Forelimb muscle (tissue), 1 donor: Measurements from ENCODE around the gene NELL1. TPM values are rescaled to one million over a fixed set of nuclear protein-coding genes. Genes with fewer than 3 reads are reported as not detected.

ENCODE experiments used
- DNase-seq: peaks from one replicate; pipeline ENCODE4 v3.0.0-alpha.2; 2013; ENCODE audit warnings: low read depth
- polyA plus RNA-seq: library from polyadenylated mRNA; unstranded; fragments of 120-200 nt; gene quantifications from one replicate; pipeline ENCODE4 v1.2.1, GENCODE V29; 2013; ENCODE audit not compliant: insufficient read length

Gene NELL1
- polyA plus RNA-seq, 1 donor, result 5.1 TPM

GRCh38 chr11:20873054-20873453 lies 203.7 kb downstream of the NELL1 start:
- DNase-seq, result no peak

DNA sequence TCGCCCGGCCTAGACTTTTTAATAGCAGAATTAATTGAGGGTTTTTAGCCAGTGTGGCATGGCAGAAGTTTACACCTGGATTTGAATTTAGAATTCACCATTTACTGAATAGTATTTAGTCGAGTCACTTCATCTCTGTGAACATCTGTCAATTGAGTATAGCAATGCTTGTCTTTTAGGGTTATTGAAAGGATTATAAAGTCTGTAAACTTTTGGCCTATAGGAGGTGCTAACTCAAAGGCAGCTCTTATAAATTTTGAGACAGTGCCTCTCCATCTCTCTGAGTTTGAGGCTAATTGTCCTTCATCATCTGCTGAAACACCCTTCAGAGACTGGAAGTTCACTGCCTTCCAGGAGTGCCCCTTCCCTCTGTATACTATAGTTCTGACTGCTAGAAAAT lies 205.0 kb downstream of the NELL1 start:
- DNase-seq, result no peak

DNA sequence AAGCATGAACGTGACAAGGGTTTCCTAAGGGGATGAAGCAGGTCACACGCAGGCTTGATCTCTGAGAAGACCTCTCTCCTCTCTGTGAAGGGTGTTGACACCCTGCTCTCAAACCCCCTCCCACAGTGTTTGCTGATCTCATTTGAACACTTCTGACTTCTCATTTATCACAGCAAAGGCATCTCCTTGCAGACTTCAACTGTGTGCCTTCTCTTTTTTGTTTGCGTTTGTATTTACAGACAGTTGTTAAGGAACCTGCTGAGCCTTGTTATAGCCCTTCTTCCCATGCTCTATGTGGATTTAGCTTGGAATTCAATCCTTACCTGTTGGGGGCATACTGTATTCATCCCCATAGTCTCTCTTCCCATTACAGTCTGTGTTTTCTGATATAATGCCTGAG lies 206.5 kb downstream of the NELL1 start:
- no peak for DNase-seq

DNA sequence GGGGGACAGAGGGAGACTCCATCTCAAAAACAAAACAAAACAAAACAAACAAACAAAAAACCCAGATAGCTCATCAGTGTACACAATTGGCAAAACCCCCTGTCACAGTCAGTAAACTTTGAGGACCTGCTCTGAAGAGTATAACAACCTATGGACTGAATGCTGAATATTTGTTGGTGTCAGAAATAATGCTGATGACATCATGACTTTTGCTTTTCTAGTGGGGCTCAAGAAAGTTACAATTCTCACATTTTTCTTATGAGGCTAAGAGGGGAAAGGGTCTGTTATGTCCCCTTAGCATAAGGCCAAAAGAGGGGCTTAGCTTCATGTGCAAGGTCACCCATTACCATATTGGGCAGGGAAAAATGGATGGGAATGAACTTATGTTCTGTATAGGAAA lies 207.4 kb downstream of the NELL1 start:
- DNase-seq, result no peak

GRCh38 chr11:20880094-20880493 lies 210.7 kb downstream of the NELL1 start:
- DNase-seq, result no peak

GRCh38 chr11:20881328-20882079 lies 212.1 kb downstream of the NELL1 start:
- DNase-seq, result no peak

GRCh38 chr11:20887137-20887536 lies 217.8 kb downstream of the NELL1 start:
- no peak for DNase-seq

GRCh38 chr11:20894296-20894695 lies 224.9 kb downstream of the NELL1 start:
- no peak for DNase-seq

GRCh38 chr11:20909995-20910726 lies 240.8 kb downstream of the NELL1 start:
- DNase-seq, result no peak

DNA sequence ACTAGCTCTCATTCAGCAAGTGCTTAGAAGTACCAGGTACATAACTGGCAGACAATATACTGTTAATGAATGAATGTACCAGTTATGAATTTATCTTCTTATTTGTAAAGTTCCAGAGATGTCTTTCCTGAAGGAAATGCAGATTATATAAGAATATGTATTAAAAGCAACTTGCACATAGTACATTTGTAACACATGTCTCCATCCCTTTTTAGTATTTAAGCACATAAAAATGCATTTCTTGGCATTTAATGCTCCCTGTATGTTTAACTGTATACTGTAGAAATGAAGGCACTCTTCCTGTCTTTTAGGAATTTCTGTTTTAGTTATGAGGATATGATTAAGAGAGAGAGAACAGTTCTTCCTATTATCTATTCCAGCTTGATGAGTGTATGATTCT lies 241.3 kb downstream of the NELL1 start:
- DNase-seq, result no peak

DNA sequence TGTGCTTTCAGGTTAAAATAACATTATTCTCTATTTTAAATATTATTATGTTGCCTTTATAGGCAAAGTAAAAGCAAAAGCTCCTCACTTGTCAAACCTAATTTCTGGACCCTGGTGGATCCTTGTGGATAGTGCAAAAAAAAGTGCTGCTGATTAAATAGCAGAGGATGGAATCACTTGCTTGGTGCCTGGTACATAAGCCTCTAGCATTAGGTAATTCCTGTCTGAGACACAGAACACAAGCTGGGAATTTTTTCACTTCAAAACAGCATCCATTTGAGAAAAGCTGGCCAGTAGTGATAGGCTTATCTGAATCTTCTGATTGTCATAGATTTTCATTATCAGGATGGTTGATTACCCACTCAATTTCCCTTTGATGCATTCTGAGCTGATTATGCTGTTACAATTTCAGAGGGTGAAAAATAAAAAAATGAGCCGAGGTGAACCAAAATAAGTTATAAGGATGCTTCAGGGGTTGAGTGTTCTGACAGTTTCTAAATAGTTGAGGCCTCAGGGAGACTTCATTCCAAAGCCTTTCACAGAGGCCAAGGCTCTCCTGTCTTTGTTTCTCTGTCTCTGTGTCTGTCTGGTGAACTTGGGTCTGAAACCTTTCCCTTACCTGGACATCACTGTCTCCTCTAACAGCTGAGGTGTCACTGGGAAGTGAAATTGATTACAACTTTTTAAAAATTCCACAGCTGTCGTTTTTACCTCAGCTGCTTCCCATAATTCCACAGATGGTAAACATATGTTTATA lies 242.9 kb downstream of the NELL1 start:
- no peak for DNase-seq

DNA sequence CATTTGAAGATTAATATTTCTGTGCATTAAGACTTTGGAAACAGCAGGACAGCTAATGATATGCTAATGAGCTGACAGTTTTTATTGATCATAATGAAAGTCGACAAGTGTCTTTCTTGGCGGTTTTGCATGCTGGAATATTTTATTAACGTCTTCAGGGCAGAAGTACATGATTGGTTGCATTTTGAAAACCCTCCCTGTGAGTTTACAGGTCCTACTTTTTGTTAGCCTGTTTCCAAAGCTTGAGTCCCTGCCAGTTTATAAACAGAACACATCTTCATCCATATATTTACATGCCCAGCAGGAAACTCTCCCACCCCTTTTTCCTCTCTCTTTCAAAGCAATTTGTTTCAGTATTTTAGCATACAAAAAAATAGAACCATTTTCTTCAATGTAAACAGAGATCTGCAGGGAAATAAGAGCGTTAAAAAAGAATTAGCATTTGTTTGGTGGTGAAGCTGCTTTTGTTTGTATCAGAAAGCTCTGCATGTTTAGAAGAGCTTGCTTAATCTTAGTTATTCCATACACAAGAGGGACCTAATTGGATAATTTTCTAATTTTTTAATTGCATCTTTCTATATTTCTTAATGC lies 243.6 kb downstream of the NELL1 start:
- no peak for DNase-seq

GRCh38 chr11:20917306-20917705 lies 247.9 kb downstream of the NELL1 start:
- no peak for DNase-seq

DNA sequence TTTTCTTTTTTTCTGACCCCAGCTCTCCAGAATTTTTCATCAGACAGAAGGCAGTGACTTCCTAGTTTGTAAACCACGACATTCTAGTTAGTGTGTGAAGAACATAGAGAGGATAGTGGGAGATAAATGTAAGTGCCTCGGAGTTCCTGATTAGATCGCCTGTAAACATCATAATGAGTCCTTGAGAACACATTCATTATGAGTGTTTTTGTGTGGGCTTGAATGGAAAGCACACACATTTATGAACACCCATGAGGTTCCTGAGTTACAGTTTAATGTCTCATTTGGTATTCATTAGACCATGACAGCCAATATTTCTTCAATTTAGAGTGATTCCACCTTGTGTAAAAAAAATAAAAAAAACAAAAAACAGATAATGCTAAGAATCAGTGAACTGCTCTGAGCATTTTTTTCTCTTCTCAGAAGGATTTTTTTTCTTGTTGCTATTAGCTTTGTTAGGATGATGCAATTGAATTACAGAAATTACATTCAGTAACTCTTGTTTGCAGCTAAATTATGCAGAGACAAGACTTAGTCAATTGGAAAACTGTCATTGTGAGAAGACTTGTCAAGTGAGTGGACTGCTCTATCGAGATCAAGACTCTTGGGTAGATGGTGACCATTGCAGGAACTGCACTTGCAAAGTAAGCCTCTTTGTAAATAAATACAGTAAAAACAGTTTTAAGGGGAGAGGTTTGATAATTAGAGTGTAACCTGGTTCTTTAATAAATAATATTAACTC lies 257.6 kb downstream of the NELL1 start:
- DNase-seq, result no peak

- DNase-seq, result no peak
Measured at GRCh38 chr11:20931029-20931428, 261.6 kb downstream of the NELL1 start.

- DNase-seq, result no peak
Measured at GRCh38 chr11:20933086-20933485, 263.7 kb downstream of the NELL1 start.

- no peak for DNase-seq
Measured at GRCh38 chr11:20933958-20934357, 264.6 kb downstream of the NELL1 start.

- DNase-seq, result no peak
Measured at GRCh38 chr11:20934516-20934915, 265.1 kb downstream of the NELL1 start.

- DNase-seq, result no peak
Measured at GRCh38 chr11:20937826-20938225, 268.4 kb downstream of the NELL1 start.

DNA sequence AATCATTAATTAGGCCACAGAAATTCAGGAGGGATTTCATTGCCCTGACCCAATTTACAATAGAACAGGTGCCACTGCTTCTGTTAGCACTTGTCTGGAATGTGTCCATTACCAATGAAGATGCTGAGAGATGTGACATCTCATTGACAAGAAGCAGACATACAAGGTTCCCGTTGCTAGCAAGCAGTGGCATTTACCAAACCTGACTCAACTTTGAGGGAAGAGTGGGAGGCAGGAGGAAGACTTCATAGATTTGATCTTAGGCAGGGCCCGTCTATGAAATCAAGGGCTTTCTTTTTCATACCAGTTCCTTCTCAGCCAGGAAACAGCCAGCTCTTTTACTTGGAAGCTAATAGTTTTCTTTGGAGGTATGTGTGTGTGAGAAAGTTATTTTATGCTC lies 280.2 kb downstream of the NELL1 start:
- DNase-seq, result no peak

GRCh38 chr11:20962581-20962980 lies 293.2 kb downstream of the NELL1 start:
- no peak for DNase-seq

DNA sequence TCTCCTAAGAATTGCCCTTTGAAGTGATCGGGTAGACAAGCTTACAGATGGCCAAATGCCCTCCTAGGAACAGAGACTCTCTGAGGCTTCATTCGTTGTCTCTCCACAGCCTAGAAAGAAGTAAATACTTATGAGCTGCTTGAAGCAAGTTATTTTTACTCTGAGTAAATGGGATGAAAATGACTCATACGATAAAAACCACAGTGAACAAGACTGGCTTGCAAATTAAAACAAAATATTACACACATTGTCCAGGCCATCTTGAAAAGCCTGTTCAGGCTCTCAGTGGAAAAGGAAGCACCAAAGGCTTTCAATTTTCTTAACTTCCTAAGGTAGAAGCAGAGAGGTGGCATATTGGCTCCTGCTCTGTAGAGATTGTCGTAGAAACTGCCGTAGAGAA lies 294.2 kb downstream of the NELL1 start:
- DNase-seq, result no peak
